ENCODE results near the gene USP48.

The USP48 gene

DNA sequence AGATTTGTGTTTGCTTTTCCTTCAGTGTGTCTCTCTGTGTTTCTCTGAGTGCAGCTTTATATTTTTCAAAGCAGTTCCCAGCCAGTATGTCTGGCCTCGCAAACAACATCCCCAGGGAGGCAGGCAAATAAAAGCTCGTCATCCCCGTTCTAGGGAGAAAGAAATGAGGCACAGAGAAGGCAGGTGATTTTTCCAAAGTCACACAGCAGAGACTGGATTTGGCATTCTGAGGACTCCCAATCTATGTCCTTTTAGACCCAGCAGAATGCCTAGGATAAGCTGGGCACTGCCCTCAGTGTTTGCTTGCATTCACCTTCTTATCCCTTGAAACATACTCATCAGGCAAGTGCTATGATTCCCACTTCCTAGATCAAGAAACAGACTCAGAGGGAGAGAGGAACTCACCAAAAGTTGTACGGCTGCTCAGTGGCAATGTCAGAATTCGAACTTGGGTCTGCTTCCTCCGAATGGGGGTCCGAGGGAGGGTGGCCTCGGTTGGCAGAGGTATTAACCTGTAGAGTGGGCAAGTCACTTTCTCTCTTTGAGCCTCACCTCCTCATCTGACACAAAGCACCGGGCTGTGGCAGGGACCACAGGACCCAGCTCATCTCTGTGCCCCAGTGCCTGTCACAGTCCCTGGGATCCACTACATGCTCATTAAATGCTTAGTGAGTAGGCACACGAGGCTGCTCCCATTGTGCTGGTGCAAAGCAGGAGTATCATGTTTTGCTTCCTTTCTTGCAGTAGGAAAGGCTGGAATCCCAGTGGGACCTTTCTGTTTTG lies 118.0 kb downstream of the USP48 start:
- DNase-seq = no peak

DNA sequence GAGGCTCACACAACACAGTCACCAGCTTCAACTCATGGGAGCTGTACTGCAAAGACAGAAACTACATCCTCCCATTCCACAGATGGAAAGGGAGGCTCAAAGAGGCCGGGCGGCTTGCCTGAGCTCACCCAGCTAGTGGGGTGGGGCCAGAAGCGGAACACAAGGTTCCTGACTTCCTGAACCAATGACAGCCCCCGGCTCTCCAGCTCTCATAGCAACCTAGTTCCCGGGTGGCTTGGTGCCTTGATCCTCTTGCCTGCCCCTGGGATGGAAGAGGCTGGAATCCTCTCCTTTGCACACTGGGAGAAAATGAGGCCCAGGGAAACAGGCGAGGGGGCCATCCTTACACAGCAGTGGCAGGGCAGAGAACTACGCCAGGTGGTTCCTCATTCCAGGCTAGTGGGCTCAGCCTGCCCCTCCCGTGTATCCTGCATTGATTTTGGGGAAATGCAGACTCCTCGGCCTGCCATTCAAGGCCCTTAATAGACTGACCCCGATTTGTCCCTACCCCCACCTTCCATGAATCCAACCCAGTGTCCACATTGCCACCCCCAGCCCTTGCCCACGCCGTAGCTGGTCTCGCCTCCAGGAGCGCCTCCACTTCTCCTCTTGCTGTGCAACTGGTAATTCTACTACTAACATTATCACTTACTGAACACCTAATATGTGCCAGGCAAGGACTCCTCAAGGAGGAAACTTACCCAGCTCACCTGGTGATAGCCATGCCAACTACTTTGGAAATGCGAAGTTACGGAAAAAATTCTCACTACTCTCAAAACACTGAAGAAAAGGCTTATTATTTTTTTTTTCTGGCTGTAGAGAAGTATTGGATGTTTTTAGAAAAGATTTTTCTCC lies 118.8 kb downstream of the USP48 start:
- no peak for DNase-seq

DNA sequence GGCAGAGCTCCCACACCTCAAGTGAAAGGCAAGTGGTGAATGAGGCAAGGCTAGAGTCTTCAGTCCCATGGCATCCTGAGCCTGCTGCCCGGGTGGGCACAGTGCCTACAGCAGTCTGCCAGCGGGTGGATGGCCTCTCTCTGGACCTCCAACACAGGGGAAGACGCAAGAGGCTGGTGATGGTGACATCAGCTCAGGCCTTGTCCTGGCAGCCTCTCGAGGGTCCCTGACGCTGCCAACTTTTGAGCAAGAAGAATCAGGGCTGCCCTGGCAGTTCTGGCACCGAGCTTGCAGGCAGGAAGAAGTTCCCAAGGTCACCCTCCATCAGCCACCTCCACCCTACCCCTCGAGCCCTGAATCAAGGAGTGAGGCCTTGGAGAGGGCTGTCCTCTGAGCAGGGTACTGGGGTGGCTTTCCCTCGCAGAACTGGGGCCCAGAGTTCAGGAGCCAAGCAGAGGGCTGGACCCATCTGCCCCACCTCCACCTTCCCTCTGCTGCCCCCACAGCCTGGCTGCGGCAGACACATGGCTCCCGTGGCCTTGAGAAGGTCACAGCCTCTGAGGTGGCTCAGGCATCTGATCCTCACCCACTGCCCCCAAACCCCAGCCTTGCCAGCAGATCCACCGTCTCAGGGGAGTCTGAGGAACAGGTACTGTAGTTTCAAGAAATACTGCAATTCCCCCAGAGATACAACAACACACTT lies 119.5 kb downstream of the USP48 start:
- no peak for DNase-seq

DNA sequence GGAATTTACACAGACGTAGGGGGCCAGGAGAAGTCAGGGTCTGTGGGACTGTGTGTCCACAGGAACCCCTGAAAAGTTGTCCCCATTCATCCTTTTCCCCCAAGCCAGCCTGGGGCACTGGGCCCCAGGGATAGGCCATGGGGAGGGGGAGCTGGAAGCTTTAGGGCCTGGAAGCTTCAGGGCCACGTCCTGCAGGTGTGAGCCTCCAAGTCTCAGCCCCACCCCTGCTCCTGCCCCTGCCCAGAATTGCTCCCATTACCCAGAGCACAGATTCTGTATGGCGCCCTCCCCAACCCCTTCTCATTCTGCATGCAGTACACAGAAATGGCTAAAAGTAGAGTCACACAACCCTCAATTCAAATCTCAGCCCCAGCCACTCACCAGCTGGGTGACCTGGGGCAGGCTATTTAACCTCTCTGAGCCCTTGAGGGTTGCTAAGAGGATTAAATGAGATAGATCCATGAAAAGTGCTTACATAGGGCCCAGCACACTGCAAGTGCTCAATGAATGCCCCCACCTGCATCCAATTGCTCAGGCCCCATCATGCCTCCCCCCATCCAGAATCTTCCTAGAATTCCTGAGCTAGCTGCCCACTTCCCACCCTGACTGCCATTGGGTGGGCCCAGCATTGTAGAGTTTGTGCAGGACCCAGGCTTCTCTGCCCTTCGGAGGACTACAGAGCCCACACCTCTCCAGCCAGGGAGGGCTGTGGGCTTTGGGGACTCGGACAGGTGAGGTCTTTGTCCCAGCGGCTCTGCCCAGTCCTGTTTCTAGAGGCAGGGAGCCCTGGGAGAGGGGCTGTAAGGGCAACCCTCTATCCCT lies 120.3 kb downstream of the USP48 start:
- no peak for DNase-seq

GRCh38 chr1:21661886-21662285 lies 121.1 kb downstream of the USP48 start:
- DNase-seq = no peak

- no peak for DNase-seq
Observed at GRCh38 chr1:21659924-21660326, 123.0 kb downstream of the USP48 start.

GRCh38 chr1:21659099-21659923 lies 123.6 kb downstream of the USP48 start:
- DNase-seq = no peak

DNA sequence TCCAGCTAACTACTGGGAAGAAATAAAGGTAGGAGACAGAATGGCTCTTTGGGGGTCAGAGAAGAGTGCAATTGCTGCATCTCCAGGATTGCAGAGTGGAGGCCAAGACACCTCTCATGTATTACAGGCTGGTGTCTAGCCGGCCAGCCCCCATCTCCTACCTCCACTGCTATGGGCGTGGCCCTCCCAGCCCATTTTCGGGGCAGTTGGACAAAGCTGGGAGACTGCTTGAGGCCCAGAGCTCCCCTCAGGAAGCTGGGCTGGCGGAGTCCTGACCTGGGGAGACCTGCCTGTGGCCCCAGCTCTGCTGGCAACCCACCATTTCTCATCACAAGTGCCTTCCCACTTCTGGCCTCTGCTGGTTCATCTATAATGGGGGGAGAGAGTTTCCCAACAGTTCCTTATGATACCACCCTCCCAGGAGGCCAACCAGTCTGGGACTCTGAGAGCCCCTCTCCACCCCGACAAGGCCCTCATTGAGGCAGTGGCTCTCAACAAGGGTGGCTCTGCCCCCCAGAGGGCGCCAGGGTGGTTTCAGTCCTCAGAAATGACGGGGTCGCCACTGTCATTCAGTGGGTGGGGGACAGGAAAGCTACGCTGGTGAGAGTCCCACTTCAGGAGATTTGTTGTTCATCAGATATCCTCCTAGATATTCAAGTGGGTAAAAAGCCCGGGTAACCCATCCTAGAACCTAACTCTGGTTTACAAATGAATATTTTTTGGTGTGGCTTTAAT lies 125.3 kb downstream of the USP48 start:
- no peak for DNase-seq

- DNase-seq = no peak
Observed at GRCh38 chr1:21655748-21656147, 127.2 kb downstream of the USP48 start.

- DNase-seq = no peak
Observed at GRCh38 chr1:21655259-21655658, 127.7 kb downstream of the USP48 start.

- no peak for DNase-seq
Observed at GRCh38 chr1:21654209-21654608, 128.7 kb downstream of the USP48 start.

DNA sequence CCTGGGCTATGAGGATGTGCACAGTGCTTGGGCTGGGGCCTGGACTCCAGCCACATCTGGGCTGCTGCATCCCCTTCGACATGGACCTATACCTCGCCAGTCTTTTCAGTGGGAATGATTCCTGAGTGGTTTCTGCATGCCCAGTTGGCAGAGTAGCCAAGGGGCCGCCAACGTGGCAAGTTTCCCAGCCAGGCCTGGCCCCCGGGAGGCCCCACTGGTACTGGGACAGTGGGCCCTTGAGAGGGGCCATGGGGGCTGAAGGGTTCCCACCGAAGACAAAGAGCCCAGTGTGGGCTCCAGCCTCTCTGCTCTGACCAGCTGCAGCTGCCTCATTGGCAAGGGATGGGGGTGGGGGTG lies 129.2 kb downstream of the USP48 start:
- DNase-seq = no peak

- DNase-seq = no peak
Observed at GRCh38 chr1:21652937-21653743, 129.8 kb downstream of the USP48 start.

DNA sequence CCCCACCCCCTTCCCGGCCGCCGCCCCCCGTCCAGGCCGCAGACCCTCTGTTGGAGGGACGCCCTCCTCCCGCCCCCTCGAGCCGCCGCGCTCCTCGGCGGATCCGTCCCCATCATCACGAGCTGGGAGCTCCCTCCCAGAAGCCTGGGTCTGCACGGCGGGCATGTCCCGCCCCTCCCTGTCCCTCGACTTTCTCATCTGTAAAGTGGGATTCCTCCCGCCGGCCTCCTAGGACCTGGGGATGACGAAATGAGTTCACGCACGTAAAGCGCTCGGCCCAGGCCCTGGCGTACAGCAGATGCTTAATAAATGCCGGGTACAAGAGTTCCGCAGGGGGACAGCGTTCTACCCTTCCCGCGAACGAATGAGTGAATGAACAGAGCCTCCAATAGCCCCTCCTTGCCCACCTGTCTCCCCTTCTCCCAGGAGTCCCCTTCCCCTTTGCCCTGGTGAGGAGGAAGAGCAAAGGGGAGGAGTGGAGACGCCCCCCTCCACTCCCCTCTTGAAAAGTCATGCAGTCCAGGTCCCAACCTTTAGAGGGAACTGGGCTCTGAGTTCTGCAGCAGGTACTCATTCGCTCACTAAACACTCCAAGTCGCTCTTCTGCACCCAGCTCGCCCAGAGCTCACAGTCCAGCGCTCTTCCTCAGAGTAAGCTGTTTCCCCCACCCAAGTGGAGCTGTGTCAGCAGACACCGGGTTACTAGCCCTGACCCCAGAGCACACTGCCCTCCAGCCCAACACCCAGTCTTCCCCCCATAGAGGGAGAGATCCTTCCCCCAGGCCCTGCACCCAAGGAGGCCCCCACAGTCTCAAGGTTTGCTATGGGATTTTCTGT lies 130.6 kb downstream of the USP48 start:
- no peak for DNase-seq

- no peak for DNase-seq
Observed at GRCh38 chr1:21651214-21652042, 131.5 kb downstream of the USP48 start.

- no peak for DNase-seq
Observed at GRCh38 chr1:21650400-21650799, 132.5 kb downstream of the USP48 start.

DNA sequence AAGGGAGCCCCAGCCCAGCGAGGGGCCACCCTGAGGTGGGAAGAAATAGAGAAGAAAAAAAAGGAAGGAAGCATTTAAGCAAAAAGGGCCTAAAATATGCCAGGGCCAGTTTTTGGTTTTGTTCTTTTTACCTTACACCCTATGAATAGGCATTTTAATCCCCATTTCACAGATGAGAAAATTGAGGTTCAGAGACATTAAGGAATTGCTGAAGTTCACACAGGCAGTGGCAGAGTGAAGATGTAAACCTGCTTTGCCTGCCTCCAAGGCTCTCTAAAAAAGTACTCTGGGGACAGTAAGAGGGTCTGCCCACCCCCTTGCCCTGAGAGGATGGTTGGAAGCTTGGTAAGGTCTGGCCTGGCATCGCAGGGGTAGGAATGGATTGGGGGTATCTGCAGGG lies 133.6 kb downstream of the USP48 start:
- no peak for DNase-seq

DNA sequence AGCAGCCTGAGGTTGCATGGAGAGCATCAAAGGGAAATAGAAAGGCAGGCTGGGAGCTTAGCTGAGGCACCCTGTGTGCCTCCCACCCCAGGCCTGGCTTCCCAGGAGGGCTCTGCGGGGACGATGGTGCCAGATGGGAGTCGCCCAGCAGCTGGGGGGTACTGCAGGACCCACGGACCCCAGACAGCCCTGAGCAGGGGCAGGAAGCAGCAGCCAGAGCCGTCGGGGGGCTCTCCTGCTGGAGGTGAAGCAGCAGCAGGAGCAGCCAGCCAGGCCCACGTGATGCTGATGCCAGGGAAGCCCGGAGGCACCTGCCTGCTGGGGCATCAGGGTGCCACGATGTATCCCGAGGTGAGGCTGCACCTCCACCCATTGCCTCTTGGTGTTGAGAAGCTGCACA lies 134.2 kb downstream of the USP48 start:
- DNase-seq = no peak

Measured in amniotic stem cell (primary cell).